ENCODE measurements around the gene MMP24OS. TPM values are rescaled to one million over a fixed set of nuclear protein-coding genes. Genes with fewer than 3 reads are reported as not detected.
"Not testable (repeated sequence)": the region's sequence is repeated elsewhere in the genome, so short reads cannot be mapped to it uniquely, and the experiment has no call there.

The MMP24OS gene
- total RNA-seq, 1 donor from 2014 or later = 2.9 TPM

DNA sequence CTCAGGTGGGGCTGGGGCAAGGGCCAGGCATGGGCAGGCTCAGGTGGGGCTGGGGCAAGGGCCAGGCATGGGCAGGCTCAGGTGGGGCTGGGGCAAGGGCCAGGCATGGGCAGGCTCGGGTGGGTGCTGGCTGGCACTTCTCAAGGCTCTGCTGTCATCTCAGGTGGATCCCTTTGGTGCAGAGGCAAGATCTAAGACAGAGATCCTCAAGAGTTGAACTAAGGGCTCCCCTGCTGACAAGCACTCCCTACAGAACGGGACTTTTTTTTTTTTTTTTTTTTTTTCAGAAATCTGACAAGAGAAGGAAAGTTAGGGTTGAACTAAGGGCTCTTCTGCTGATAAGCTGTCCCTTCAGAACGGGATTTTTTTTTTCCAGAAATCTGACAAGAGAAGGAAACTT, 24.9 kb downstream of the MMP24OS start:
- Mint-ChIP-seq H3K27ac (no peak overlapping the region), H3K4me3 (no peak overlapping the region), H3K4me1 (peaks cover 6% of the 10 kb centered on the region), H3K27me3 (ENCODE audit: insufficient read depth, low read depth) (peaks cover 2% of the 10 kb centered on the region), H3K9me3 (no peaks in the 10 kb centered on the region), H3K36me3 (no peaks in the 10 kb centered on the region)
- no peak overlapping the region for H3K27ac ChIP-seq
- H3K36me3 ChIP-seq = no peaks in the 10 kb centered on the region
- no peak overlapping the region for H3K4me2 ChIP-seq
- no peaks in the 10 kb centered on the region for H3K27me3 ChIP-seq
- peaks cover 3% of the 10 kb centered on the region for H3K4me1 ChIP-seq
- H3K9ac ChIP-seq = no peak overlapping the region
- no peaks in the 10 kb centered on the region for H4K20me1 ChIP-seq (ENCODE audit: low read depth)
- H3K79me2 ChIP-seq (ENCODE audit: low read depth) = no peaks in the 10 kb centered on the region
- TF ChIP-seq, protein P1, sequence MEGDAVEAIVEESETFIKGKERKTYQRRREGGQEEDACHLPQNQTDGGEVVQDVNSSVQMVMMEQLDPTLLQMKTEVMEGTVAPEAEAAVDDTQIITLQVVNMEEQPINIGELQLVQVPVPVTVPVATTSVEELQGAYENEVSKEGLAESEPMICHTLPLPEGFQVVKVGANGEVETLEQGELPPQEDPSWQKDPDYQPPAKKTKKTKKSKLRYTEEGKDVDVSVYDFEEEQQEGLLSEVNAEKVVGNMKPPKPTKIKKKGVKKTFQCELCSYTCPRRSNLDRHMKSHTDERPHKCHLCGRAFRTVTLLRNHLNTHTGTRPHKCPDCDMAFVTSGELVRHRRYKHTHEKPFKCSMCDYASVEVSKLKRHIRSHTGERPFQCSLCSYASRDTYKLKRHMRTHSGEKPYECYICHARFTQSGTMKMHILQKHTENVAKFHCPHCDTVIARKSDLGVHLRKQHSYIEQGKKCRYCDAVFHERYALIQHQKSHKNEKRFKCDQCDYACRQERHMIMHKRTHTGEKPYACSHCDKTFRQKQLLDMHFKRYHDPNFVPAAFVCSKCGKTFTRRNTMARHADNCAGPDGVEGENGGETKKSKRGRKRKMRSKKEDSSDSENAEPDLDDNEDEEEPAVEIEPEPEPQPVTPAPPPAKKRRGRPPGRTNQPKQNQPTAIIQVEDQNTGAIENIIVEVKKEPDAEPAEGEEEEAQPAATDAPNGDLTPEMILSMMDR (IDR thresholded peaks at IDR 0.05) = no peak
- no peaks in the 10 kb centered on the region for H3K9me3 ChIP-seq (ENCODE audit: low read depth)
- no peak overlapping the region for H3K4me3 ChIP-seq
- no peak for DNase-seq (ENCODE audit: low spot score)
- H3F3A ChIP-seq (ENCODE audit: low read depth) = no peaks in the 10 kb centered on the region
- H2AFZ ChIP-seq (replicated peaks) = no peak overlapping the region

DNA sequence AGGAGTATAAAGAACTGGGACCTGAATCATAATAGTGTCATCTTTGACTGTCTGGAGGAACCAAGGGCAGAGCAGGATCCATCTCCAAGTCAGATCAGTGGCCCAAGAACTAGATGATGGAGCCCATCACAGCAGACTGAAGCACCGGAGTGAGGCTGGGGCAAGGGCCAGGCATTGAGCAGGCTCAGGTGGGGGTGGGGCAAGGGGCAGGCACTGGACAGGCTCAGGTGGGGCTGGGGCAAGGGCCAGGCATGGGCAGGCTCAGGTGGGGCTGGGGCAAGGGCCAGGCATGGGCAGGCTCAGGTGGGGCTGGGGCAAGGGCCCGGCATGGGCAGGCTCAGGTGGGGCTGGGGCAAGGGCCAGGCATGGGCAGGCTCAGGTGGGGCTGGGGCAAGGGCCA, 25.3 kb downstream of the MMP24OS start:
- not testable (repeated sequence) for H2AFZ ChIP-seq (replicated peaks); H3K27me3 Mint-ChIP-seq (ENCODE audit: insufficient read depth, low read depth); DNase-seq (ENCODE audit: low spot score); H3K27ac ChIP-seq; H3K4me2 ChIP-seq; H3K79me2 ChIP-seq (ENCODE audit: low read depth); H3K4me1 ChIP-seq; H3K9ac ChIP-seq; H3F3A ChIP-seq (ENCODE audit: low read depth); H4K20me1 ChIP-seq (ENCODE audit: low read depth); H3K9me3 ChIP-seq (ENCODE audit: low read depth); H3K4me3 Mint-ChIP-seq; H3K4me3 ChIP-seq; H3K27me3 ChIP-seq; H3K9me3 Mint-ChIP-seq; H3K36me3 ChIP-seq; H3K36me3 Mint-ChIP-seq; H3K4me1 Mint-ChIP-seq
- H3K27ac Mint-ChIP-seq = peak overlapping the region; percentile 25

DNA sequence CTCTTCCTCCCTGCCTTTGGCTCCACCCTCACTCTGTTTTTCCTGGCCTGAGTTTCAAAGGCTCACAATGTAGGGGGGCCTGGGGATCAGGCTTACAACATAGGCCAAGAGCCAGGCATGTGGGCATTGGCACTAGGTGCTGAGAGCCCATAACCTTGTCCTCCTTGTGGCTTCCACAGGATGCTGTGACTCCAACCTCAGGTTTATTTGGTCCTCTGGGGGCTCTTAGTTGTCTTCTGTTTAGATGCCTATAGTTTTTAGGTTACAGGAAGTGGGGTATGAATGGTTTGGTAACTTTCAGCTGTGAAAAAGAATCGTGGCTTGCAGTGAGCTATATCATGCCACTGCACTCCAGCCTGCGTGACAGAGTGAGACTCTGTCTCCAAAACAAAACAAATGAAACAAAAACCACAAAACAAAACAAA, 25.9 kb downstream of the MMP24OS start:
- Histone ChIP-seq H3K36me3 (no peaks in the 10 kb centered on the region), H3K9ac (no peak overlapping the region), H3K4me2 (no peak overlapping the region), H4K20me1 (ENCODE audit: low read depth) (no peaks in the 10 kb centered on the region), H3K9me3 (ENCODE audit: low read depth) (no peaks in the 10 kb centered on the region), H2AFZ (replicated peaks) (no peak overlapping the region), H3F3A (ENCODE audit: low read depth) (no peaks in the 10 kb centered on the region), H3K4me3 (no peak overlapping the region), H3K4me1 (peaks cover 3% of the 10 kb centered on the region), H3K27me3 (no peaks in the 10 kb centered on the region), H3K27ac (no peak overlapping the region), H3K79me2 (ENCODE audit: low read depth) (no peaks in the 10 kb centered on the region)
- H3K27me3 Mint-ChIP-seq (ENCODE audit: insufficient read depth, low read depth) = peaks cover 2% of the 10 kb centered on the region
- no peak for TF ChIP-seq EZH2 (IDR thresholded peaks at IDR 0.05)
- TF ChIP-seq EZH2phosphoT487 (IDR thresholded peaks at IDR 0.05) = no peak
- TF ChIP-seq, protein P1 (IDR thresholded peaks at IDR 0.05) = no peak
- H3K27ac Mint-ChIP-seq = peak overlapping the region; percentile 25
- no peak for DNase-seq (ENCODE audit: low spot score)
- peaks cover 6% of the 10 kb centered on the region for H3K4me1 Mint-ChIP-seq
- H3K36me3 Mint-ChIP-seq = no peaks in the 10 kb centered on the region
- H3K4me3 Mint-ChIP-seq = no peak overlapping the region
- H3K9me3 Mint-ChIP-seq = no peaks in the 10 kb centered on the region

DNA sequence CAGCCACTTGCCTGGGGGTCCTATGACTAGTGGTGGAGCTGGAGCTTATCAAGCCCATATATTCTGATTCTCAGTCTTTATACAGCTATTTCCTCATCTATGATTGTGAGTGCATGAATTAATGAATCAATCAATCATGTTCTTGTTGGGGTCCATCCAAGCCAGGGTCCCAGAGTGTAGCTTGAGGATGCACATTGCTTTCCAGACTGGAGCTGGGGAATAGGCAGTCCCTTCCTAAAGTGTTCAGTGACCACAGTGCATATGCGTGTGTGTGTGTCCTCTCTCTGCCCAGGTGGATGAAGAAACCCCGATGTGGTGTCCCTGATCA, 26.3 kb downstream of the MMP24OS start:
- Histone ChIP-seq H4K20me1 (ENCODE audit: low read depth) (no peaks in the 10 kb centered on the region), H3K4me2 (no peak overlapping the region), H3K79me2 (ENCODE audit: low read depth) (no peaks in the 10 kb centered on the region), H3K4me3 (no peak overlapping the region), H3K27me3 (no peaks in the 10 kb centered on the region), H3K4me1 (peaks cover 3% of the 10 kb centered on the region), H3K9ac (no peak overlapping the region), H3F3A (ENCODE audit: low read depth) (no peaks in the 10 kb centered on the region), H3K36me3 (no peaks in the 10 kb centered on the region), H3K9me3 (ENCODE audit: low read depth) (no peaks in the 10 kb centered on the region), H3K27ac (no peak overlapping the region), H2AFZ (replicated peaks) (no peak overlapping the region)
- Mint-ChIP-seq H3K4me1 (peaks cover 6% of the 10 kb centered on the region), H3K27me3 (ENCODE audit: insufficient read depth, low read depth) (peaks cover 2% of the 10 kb centered on the region), H3K27ac (no peak overlapping the region), H3K4me3 (no peak overlapping the region), H3K9me3 (no peaks in the 10 kb centered on the region), H3K36me3 (no peaks in the 10 kb centered on the region)
- TF ChIP-seq EZH2phosphoT487 (IDR thresholded peaks at IDR 0.05) (no peak), EZH2 (IDR thresholded peaks at IDR 0.05) (no peak)
- TF ChIP-seq, protein P1 (IDR thresholded peaks at IDR 0.05) = no peak
- DNase-seq (ENCODE audit: low spot score) = no peak

Measured in neural progenitor cell (in vitro differentiated cells).